Neural cell (in vitro differentiated cells): Measurements from ENCODE around the gene TMBIM6. TPM values are rescaled to one million over a fixed set of nuclear protein-coding genes. Genes with fewer than 3 reads are reported as not detected.
"Not testable (repeated sequence)": the region's sequence is repeated elsewhere in the genome, so short reads cannot be mapped to it uniquely, and the experiment has no call there.

Source experiments
- H2AFZ ChIP-seq: fragments of 200-600, 300-800 bp; sonication (generic), shearing (Covaris generic); 2 replicates; pipeline ENCODE4 v1.6.0; 2014; ENCODE audit warnings: low read depth, mild to moderate bottlenecking, antibody characterized with exemption, low read length, moderate library complexity
- H3F3A ChIP-seq: fragments of 200-600 bp; shearing (Covaris generic); 2 replicates; pipeline ENCODE4 v1.6.1; 2016; ENCODE audit warnings: mild to moderate bottlenecking, moderate library complexity, mixed read lengths, antibody characterized with exemption, low read length; ENCODE audit not compliant: insufficient read depth, poor library complexity, severe bottlenecking
- H3K27ac ChIP-seq: fragments of 200-600, 300-800 bp; sonication (generic), shearing (Covaris generic); 2 replicates; pipeline ENCODE4 v1.5.1; 2014; ENCODE audit warnings: mild to moderate bottlenecking, low read length, moderate library complexity
- H3K27me3 ChIP-seq: fragments of 300-800, 200-600 bp; sonication (generic), shearing (Covaris generic); 2 replicates; pipeline ENCODE4 v1.6.0; 2014; ENCODE audit warnings: mild to moderate bottlenecking, low read depth, low read length, moderate library complexity; ENCODE audit not compliant: insufficient read depth
- H3K36me3 ChIP-seq: fragments of 300-800, 200-600 bp; sonication (generic), shearing (Covaris generic); 2 replicates; pipeline ENCODE4 v1.5.1; 2014; ENCODE audit warnings: mild to moderate bottlenecking, antibody characterized with exemption, low read length, moderate library complexity; ENCODE audit not compliant: insufficient read depth
- H3K4me2 ChIP-seq: fragments of 300-800, 200-600 bp; sonication (generic), shearing (Covaris generic); 2 replicates; pipeline ENCODE4 v1.6.0; 2014; ENCODE audit warnings: mild to moderate bottlenecking, low read length
- H3K4me3 ChIP-seq: fragments of 300-800, 200-600 bp; sonication (generic), shearing (Covaris generic); 2 replicates; pipeline ENCODE4 v1.5.1; 2014; ENCODE audit warnings: mild to moderate bottlenecking, low read length, moderate library complexity
- H3K79me2 ChIP-seq: fragments of 200-600 bp; shearing (Covaris generic); replicated peaks from 2 replicates; pipeline ENCODE4 v1.6.0; 2014; ENCODE audit warnings: mild to moderate bottlenecking, low read length, moderate library complexity; ENCODE audit not compliant: insufficient read depth
- H3K9ac ChIP-seq: fragments of 300-800, 200-600 bp; sonication (generic), shearing (Covaris generic); 2 replicates; pipeline ENCODE4 v1.6.1; 2016; ENCODE audit warnings: mild to moderate bottlenecking, low read length, mixed read lengths
- H3K9me2 ChIP-seq: fragments of 200-600 bp; shearing (Covaris generic); 2 replicates; pipeline ENCODE4 v1.6.1; 2016; ENCODE audit warnings: mild to moderate bottlenecking, low read length, mixed read lengths; ENCODE audit not compliant: insufficient read depth
- H3K9me3 ChIP-seq: fragments of 200-600, 300-800 bp; sonication (generic), shearing (Covaris generic); 2 replicates; pipeline ENCODE4 v1.6.1; 2016; ENCODE audit warnings: mild to moderate bottlenecking, mixed run types, low read length, moderate library complexity, mixed read lengths
- H4K20me1 ChIP-seq: fragments of 200-600 bp; shearing (Covaris generic); 2 replicates; pipeline ENCODE4 v1.6.1; 2016; ENCODE audit warnings: mild to moderate bottlenecking, mixed run types; ENCODE audit not compliant: insufficient read depth
- EP300 ChIP-seq: fragments of 450-650 bp; conservative IDR thresholded peaks from 2 replicates; pipeline ENCODE4 v1.6.1; 2014; ENCODE audit warnings: antibody characterized with exemption, mild to moderate bottlenecking, moderate library complexity; ENCODE audit not compliant: poor library complexity, severe bottlenecking
- EZH2 ChIP-seq: fragments of 200-600, 300-800 bp; shearing (Covaris generic), sonication (generic); IDR thresholded peaks from 2 replicates; pipeline ENCODE4 v1.6.1; 2014; ENCODE audit warnings: antibody characterized with exemption, low read length, borderline replicate concordance, mild to moderate bottlenecking; ENCODE audit not compliant: insufficient read depth, poor library complexity, severe bottlenecking
- MXI1 ChIP-seq: fragments of 450-650 bp; conservative IDR thresholded peaks from 2 replicates; pipeline ENCODE4 v1.6.1; 2014; ENCODE audit warnings: antibody characterized with exemption, mild to moderate bottlenecking; ENCODE audit not compliant: poor library complexity, severe bottlenecking
- POLR2AphosphoS5 ChIP-seq: IDR thresholded peaks from 2 replicates; pipeline ENCODE4 v1.6.1; 2012
- RAD21 ChIP-seq: fragments of 450-650 bp; conservative IDR thresholded peaks from 2 replicates; pipeline ENCODE4 v1.6.1; 2014; ENCODE audit warnings: antibody characterized with exemption, mild to moderate bottlenecking, moderate library complexity
- SMC3 ChIP-seq: fragments of 450-650 bp; conservative IDR thresholded peaks from 2 replicates; pipeline ENCODE4 v1.6.1; 2014; ENCODE audit warnings: antibody characterized with exemption, mild to moderate bottlenecking, moderate library complexity; ENCODE audit not compliant: poor library complexity
- polyA plus RNA-seq: library from polyadenylated mRNA; depleted of rRNA; stranded (reverse); fragments of >200 nt; gene quantifications from 2 replicates; pipeline ENCODE4 v1.2.3, GENCODE V29; 2014
- TF ChIP-seq, protein P1 (sequence below): fragments of 450-650 bp; IDR thresholded peaks from 2 replicates; pipeline ENCODE4 v1.5.1; 2014; ENCODE audit warnings: antibody characterized with exemption, mild to moderate bottlenecking, moderate library complexity; ENCODE audit not compliant: poor library complexity, severe bottlenecking
- TF ChIP-seq, protein P2 (sequence below): IDR thresholded peaks from 2 replicates; pipeline ENCODE4 v1.6.1; 2012; ENCODE audit warnings: borderline replicate concordance

TMBIM6 gene
- polyA plus RNA-seq, 1 donor from 2014 or later = 308 TPM

DNA sequence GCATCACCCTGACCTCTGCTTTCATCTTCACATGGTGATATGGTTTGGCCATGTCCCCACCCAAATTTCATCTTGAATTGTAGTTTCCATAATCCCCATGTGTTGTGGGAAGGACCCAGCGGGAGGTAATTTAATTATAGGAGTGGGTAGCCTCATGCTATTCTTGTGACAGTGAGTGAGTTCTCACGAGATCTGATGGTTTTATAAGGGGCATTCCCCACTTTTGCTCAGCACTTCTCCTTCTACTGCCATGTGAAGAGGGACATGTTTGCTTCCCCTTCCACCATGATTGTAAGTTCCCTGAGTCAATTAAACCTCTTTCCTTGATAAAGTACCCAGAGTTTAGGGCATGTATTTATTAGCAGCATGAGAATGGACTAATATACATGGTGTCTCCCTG lies 38.2 kb downstream of the TMBIM6 start:
- Histone ChIP-seq H3K4me3 (no peak overlapping the region), H3K4me2 (no peak overlapping the region), H4K20me1 (no peaks in the 10 kb centered on the region), H3K36me3 (no peaks in the 10 kb centered on the region), H3K27ac (no peak overlapping the region), H2AFZ (no peak overlapping the region), H3K9me3 (no peaks in the 10 kb centered on the region), H3K27me3 (no peaks in the 10 kb centered on the region), H3K9me2 (no peaks in the 10 kb centered on the region), H3F3A (no peaks in the 10 kb centered on the region), H3K9ac (no peak overlapping the region), H3K79me2 (no peaks in the 10 kb centered on the region)
- TF ChIP-seq, protein P1, sequence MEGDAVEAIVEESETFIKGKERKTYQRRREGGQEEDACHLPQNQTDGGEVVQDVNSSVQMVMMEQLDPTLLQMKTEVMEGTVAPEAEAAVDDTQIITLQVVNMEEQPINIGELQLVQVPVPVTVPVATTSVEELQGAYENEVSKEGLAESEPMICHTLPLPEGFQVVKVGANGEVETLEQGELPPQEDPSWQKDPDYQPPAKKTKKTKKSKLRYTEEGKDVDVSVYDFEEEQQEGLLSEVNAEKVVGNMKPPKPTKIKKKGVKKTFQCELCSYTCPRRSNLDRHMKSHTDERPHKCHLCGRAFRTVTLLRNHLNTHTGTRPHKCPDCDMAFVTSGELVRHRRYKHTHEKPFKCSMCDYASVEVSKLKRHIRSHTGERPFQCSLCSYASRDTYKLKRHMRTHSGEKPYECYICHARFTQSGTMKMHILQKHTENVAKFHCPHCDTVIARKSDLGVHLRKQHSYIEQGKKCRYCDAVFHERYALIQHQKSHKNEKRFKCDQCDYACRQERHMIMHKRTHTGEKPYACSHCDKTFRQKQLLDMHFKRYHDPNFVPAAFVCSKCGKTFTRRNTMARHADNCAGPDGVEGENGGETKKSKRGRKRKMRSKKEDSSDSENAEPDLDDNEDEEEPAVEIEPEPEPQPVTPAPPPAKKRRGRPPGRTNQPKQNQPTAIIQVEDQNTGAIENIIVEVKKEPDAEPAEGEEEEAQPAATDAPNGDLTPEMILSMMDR = no peak
- TF ChIP-seq EP300 (no peak), SMC3 (no peak), MXI1 (no peak), RAD21 (no peak)

DNA sequence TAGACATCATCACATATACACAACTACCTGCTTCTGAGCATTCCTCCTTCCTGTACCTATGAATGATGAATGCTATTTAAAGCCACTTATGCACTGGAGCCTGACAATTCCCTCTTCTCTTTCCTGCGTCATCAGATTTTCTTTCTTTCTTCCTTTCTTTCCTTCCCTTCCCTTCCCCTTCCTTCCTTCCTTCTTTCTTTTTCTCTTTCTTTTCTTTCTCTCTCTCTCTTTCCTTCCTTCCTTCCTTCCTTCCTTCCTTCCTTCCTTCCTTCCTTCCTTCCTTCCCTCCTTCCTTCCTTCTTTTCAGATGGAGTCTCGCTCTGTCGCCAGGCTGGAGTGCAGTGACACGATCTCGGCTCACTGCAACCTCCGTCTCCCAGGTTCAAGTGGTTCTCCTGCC lies 39.6 kb downstream of the TMBIM6 start:
- H3K9me2 ChIP-seq, H3K4me3 ChIP-seq, H3K36me3 ChIP-seq, H3K79me2 ChIP-seq, H3K9me3 ChIP-seq, H3F3A ChIP-seq, H3K9ac ChIP-seq, H3K4me2 ChIP-seq, H4K20me1 ChIP-seq, H2AFZ ChIP-seq, H3K27me3 ChIP-seq, H3K27ac ChIP-seq: not testable (repeated sequence)

DNA sequence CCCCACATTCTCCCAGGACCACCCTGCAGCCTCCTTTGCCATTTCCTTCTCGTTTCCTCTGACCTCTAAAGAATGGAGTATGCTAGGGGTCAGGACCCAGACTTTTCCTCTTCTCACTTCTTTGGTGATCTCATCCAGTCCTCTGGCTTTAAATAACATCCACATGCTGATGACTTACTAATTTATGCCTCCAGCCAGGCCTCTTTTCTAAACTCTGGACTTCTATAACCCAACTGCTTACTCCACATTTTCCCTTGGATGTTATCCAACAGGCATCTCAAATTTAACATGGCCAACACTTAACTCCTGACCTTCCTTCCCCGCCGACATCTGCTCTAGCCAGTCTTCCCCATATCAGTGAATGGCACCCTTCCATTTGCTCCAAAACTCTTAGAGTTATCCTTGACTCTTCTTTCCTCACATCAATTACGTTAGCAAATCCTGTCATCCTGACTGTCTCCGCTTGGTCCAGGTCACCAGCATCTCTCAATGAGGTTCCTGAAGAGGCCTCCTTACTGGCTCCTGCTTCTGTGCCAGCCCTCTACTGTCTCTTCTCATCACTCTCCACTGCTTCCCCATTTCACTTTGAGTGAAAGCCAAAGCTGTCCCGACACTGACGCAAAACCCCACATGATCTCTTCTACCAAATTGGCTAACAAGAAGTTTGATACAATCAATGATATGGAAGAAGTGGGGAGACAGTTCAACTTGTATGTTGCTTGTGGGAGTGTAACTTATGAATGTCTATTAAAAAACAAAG lies 42.7 kb downstream of the TMBIM6 start:
- no peak overlapping the region for H3K4me3 ChIP-seq
- H3K27me3 ChIP-seq = no peaks in the 10 kb centered on the region
- no peaks in the 10 kb centered on the region for H3K9me2 ChIP-seq
- no peak overlapping the region for H3K9ac ChIP-seq
- H3F3A ChIP-seq = no peaks in the 10 kb centered on the region
- no peak overlapping the region for H2AFZ ChIP-seq
- no peak overlapping the region for H3K4me2 ChIP-seq
- TF ChIP-seq RAD21 (no peak), POLR2AphosphoS5 (no peak), EZH2 (no peak), SMC3 (no peak), MXI1 (no peak)
- TF ChIP-seq, protein P2, sequence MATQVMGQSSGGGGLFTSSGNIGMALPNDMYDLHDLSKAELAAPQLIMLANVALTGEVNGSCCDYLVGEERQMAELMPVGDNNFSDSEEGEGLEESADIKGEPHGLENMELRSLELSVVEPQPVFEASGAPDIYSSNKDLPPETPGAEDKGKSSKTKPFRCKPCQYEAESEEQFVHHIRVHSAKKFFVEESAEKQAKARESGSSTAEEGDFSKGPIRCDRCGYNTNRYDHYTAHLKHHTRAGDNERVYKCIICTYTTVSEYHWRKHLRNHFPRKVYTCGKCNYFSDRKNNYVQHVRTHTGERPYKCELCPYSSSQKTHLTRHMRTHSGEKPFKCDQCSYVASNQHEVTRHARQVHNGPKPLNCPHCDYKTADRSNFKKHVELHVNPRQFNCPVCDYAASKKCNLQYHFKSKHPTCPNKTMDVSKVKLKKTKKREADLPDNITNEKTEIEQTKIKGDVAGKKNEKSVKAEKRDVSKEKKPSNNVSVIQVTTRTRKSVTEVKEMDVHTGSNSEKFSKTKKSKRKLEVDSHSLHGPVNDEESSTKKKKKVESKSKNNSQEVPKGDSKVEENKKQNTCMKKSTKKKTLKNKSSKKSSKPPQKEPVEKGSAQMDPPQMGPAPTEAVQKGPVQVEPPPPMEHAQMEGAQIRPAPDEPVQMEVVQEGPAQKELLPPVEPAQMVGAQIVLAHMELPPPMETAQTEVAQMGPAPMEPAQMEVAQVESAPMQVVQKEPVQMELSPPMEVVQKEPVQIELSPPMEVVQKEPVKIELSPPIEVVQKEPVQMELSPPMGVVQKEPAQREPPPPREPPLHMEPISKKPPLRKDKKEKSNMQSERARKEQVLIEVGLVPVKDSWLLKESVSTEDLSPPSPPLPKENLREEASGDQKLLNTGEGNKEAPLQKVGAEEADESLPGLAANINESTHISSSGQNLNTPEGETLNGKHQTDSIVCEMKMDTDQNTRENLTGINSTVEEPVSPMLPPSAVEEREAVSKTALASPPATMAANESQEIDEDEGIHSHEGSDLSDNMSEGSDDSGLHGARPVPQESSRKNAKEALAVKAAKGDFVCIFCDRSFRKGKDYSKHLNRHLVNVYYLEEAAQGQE = no peak
- H3K9me3 ChIP-seq = no peaks in the 10 kb centered on the region
- no peak overlapping the region for H3K27ac ChIP-seq
- H4K20me1 ChIP-seq = no peaks in the 10 kb centered on the region
- no peaks in the 10 kb centered on the region for H3K36me3 ChIP-seq
- H3K79me2 ChIP-seq = no peaks in the 10 kb centered on the region
